HL-60 (cell line): Measurements from ENCODE around the gene SLC26A8.

ENCODE experiments used
- DNase-seq, 2 experiments: peaks; one replicate each; pipeline ENCODE4 v3.0.0-alpha.2; 2010 to 2020; ENCODE audit warnings: low read depth in 1 of 2, low spot score in 1 of 2
- H3K27ac ChIP-seq: fragments of 250-450 bp; sonication (Bioruptor Pico); replicated peaks from 2 replicates; pipeline ENCODE4 v1.5.1; 2020; ENCODE audit warnings: mild to moderate bottlenecking, moderate library complexity
- H3K27me3 ChIP-seq: fragments of 250-450 bp; sonication (Bioruptor Pico); 2 replicates; pipeline ENCODE4 v1.5.1; 2021; ENCODE audit warnings: mild to moderate bottlenecking, moderate library complexity; ENCODE audit not compliant: insufficient read depth, poor library complexity, severe bottlenecking
- H3K4me3 ChIP-seq: replicated peaks from 2 replicates; pipeline ENCODE4 v1.5.1; 2011; ENCODE audit warnings: mild to moderate bottlenecking, control low read depth, low read length; ENCODE audit not compliant: insufficient read depth
- CTCF ChIP-seq: IDR thresholded peaks from one replicate; pipeline ENCODE4 v1.5.1; 2011; ENCODE audit warnings: low read length, control low read depth, inconsistent platforms; ENCODE audit not compliant: insufficient read depth
- GABPA ChIP-seq: IDR thresholded peaks from 2 replicates; pipeline ENCODE4 v1.6.1; 2012; ENCODE audit warnings: low read depth
- POLR2AphosphoS5 ChIP-seq: IDR thresholded peaks from 2 replicates; pipeline ENCODE4 v1.6.1; 2012; ENCODE audit warnings: low read depth
- REST ChIP-seq: IDR thresholded peaks from 2 replicates; pipeline ENCODE4 v1.6.1; 2012; ENCODE audit warnings: low read depth; ENCODE audit not compliant: insufficient replicate concordance
- SPI1 ChIP-seq: IDR thresholded peaks from 2 replicates; pipeline ENCODE4 v1.6.1; 2012; ENCODE audit warnings: low read depth, mild to moderate bottlenecking, borderline replicate concordance

Gene SLC26A8

GRCh38 chr6:36049582-36049981 lies 25.1 kb upstream of the SLC26A8 start:
- DNase-seq, result no peak
- TF ChIP-seq POLR2AphosphoS5 (no peak), GABPA (no peak), SPI1 (no peak), REST (no peak), CTCF (no peak)
- no peaks in the 10 kb centered on the region for H3K27me3 ChIP-seq
- H3K27ac ChIP-seq, result no peak overlapping the region
- no peak overlapping the region for H3K4me3 ChIP-seq

- no peak for DNase-seq
- Histone ChIP-seq H3K27ac (no peak overlapping the region), H3K27me3 (no peaks in the 10 kb centered on the region), H3K4me3 (no peak overlapping the region)
- TF ChIP-seq SPI1 (no peak), REST (no peak), POLR2AphosphoS5 (no peak), GABPA (no peak), CTCF (no peak)
These were observed 18.3 kb upstream of the SLC26A8 start for GRCh38 chr6:36042618-36043260.

- H3K27me3 ChIP-seq, result no peaks in the 10 kb centered on the region
- TF ChIP-seq GABPA (no peak), SPI1 (no peak), POLR2AphosphoS5 (no peak), CTCF (no peak), REST (no peak)
- no peak overlapping the region for H3K27ac ChIP-seq
- H3K4me3 ChIP-seq, result no peak overlapping the region
- no peak for DNase-seq
These were observed 16.5 kb upstream of the SLC26A8 start for GRCh38 chr6:36040958-36041357.
